HFFc6 (cell line): ENCODE measurements around the gene FAM53B. TPM values are rescaled to one million over a fixed set of nuclear protein-coding genes. Genes with fewer than 3 reads are reported as not detected.

ENCODE experiments used
- DNase-seq: peaks from one replicate; pipeline ENCODE4 v3.0.0-alpha.2; 2018
- H3K27ac Mint-ChIP-seq: 2 replicates; pipeline ENCODE4 v1.8.0; 2020; ENCODE audit warnings: mild to moderate bottlenecking, mixed read lengths
- H3K27me3 Mint-ChIP-seq: 2 replicates; pipeline ENCODE4 v1.8.0; 2021; ENCODE audit warnings: mild to moderate bottlenecking, moderate library complexity, mixed read lengths; ENCODE audit not compliant: insufficient read depth
- H3K36me3 Mint-ChIP-seq: 2 replicates; pipeline ENCODE4 v1.8.0; 2021; ENCODE audit warnings: low read depth, mixed read lengths
- H3K4me1 Mint-ChIP-seq: 2 replicates; pipeline ENCODE4 v1.8.0; 2020; ENCODE audit warnings: low read depth, mixed read lengths
- H3K4me3 Mint-ChIP-seq: 2 replicates; pipeline ENCODE4 v1.8.0; 2020; ENCODE audit warnings: mild to moderate bottlenecking, moderate library complexity, mixed read lengths
- H3K9me3 Mint-ChIP-seq: 2 replicates; pipeline ENCODE4 v1.8.0; 2020; ENCODE audit warnings: mild to moderate bottlenecking, mixed read lengths
- total RNA-seq, 6 experiments: library from RNA; stranded (reverse); fragmentation: NEBNext Ultra II Directional; extraction: Animal tissue kit (Norgen Biotek cat#: 25700); gene quantifications; 2 replicates in 1 of 6; 3 replicates in 5 of 6; pipeline ENCODE4 v1.2.3, GENCODE V29; 2021
- TF ChIP-seq, protein P1 (sequence below): fragments of 200-600 bp; sonication (generic); IDR thresholded peaks from 2 replicates; pipeline ENCODE4 v1.5.0; 2021; ENCODE audit warnings: antibody characterized with exemption, mild to moderate bottlenecking

FAM53B gene
- total RNA-seq, 6 experiments from 2014 or later, result 9.3 to 10.6 (median 10.4) TPM

DNA sequence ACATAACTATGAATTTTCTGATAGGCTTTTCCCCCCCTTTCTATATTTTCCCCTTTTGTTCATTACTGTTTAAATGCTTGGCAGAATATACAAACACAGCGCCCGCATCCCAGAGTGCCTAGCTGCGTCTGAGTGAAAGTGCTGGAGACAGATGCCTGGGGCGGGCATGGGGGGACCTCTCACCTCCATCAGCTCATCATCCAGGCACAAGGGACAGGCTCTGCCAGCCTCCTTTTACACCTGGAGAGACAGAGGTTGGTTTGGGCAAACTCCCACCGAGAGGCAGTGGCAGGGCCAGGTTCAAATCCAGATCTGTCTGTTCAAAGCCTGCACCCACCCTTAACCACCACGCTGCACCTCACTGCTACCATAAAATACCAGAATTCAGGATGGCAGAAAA is 104.5 kb downstream of the FAM53B start:
- peaks cover 3% of the 10 kb centered on the region for H3K27me3 Mint-ChIP-seq

DNA sequence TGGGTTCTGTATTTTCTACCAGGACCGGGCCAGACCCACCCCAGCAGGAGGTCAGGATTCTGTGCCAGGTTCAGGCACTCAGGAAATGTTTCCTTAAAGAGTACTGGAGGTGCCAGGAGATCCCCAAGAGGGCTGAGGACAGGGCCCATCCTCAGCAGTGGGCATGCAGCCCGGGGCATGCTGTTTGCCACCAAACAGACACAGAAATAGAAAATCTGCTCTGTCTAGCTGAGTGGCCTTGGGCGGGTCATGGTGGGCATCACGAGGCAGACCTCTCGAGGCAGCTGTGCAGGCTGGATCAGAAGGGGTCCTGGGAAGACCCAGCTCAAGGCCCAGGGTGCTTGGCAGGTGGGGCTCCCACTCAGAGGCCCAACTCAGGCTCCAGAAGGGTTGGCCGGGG is 105.0 kb downstream of the FAM53B start:
- peaks cover 14% of the 10 kb centered on the region for H3K4me1 Mint-ChIP-seq
- no peaks in the 10 kb centered on the region for H3K9me3 Mint-ChIP-seq
- H3K27me3 Mint-ChIP-seq, result peaks cover 3% of the 10 kb centered on the region
- H3K4me3 Mint-ChIP-seq, result no peak overlapping the region
- TF ChIP-seq, protein P1, sequence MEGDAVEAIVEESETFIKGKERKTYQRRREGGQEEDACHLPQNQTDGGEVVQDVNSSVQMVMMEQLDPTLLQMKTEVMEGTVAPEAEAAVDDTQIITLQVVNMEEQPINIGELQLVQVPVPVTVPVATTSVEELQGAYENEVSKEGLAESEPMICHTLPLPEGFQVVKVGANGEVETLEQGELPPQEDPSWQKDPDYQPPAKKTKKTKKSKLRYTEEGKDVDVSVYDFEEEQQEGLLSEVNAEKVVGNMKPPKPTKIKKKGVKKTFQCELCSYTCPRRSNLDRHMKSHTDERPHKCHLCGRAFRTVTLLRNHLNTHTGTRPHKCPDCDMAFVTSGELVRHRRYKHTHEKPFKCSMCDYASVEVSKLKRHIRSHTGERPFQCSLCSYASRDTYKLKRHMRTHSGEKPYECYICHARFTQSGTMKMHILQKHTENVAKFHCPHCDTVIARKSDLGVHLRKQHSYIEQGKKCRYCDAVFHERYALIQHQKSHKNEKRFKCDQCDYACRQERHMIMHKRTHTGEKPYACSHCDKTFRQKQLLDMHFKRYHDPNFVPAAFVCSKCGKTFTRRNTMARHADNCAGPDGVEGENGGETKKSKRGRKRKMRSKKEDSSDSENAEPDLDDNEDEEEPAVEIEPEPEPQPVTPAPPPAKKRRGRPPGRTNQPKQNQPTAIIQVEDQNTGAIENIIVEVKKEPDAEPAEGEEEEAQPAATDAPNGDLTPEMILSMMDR, result no peak
- H3K36me3 Mint-ChIP-seq, result 0 out of 2 replicates have a peak, but pooled peaks cover 4% of the 10 kb centered on the region
- H3K27ac Mint-ChIP-seq, result no peak overlapping the region
- no peak for DNase-seq

More for the DNA sequence above, 104.5 kb downstream of the FAM53B start:
- H3K9me3 Mint-ChIP-seq, result no peaks in the 10 kb centered on the region
- H3K36me3 Mint-ChIP-seq, result 0 out of 2 replicates have a peak, but pooled peaks cover 4% of the 10 kb centered on the region
- peaks cover 14% of the 10 kb centered on the region for H3K4me1 Mint-ChIP-seq
- no peak for DNase-seq
- no peak overlapping the region for H3K27ac Mint-ChIP-seq
- no peak overlapping the region for H3K4me3 Mint-ChIP-seq
- TF ChIP-seq, protein P1, result no peak

DNA sequence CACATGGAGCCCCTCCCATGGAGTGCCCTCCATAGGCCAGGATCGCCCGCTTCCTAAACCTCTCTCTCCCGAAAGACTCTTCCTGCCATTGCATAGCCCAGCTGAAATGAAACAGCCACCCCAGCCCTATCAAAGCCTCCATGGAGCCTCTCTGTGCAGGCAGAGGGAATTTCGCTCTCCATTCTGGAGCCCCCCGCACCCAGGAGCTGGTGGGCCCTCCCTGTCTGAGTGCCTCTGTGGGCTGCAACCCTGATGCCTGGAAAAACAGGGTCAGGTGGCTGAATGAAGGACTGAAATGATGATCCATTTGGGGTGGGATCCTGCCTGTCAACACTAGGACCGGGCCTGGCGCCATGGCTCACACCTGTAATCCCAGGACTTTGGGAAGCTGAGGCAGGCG is 106.4 kb downstream of the FAM53B start:
- TF ChIP-seq, protein P1, result no peak
- peaks cover 14% of the 10 kb centered on the region for H3K4me1 Mint-ChIP-seq
- no peaks in the 10 kb centered on the region for H3K9me3 Mint-ChIP-seq
- H3K36me3 Mint-ChIP-seq, result 0 out of 2 replicates have a peak, but pooled peaks cover 2% of the 10 kb centered on the region
- H3K4me3 Mint-ChIP-seq, result no peak overlapping the region
- peaks cover 3% of the 10 kb centered on the region for H3K27me3 Mint-ChIP-seq
- no peak for DNase-seq
- no peak overlapping the region for H3K27ac Mint-ChIP-seq

DNA sequence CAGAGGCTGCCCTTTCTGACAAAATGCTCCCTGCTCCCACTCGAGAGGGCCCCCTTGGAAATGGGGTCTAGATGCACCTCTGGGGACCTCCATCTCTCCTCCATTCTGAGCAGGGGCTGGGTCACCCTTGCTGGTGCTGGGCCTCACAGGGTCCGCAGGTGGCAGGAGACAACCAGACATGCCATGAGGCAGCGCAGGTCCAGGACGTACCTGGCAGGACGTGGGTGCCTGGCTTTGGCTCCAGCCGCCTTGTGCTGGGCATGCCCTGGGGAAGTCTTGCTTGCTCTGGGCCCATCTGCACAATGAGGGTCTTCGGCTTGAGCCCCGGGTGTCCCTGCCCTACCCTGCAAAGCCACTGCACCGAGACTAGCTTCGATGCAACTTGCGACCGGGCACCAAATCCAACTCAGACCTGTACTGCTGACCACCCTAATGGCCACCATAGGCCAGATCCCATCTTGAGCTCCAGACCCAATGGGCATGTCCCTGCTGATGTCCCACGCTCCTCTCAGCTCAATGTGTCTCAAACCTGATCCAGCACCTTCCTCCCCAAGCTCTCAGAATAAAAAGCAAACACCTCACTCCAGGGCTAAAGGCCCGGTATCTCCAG is 107.0 kb downstream of the FAM53B start:
- H3K4me3 Mint-ChIP-seq, result no peak overlapping the region
- no peak overlapping the region for H3K27ac Mint-ChIP-seq
- peaks cover 14% of the 10 kb centered on the region for H3K4me1 Mint-ChIP-seq
- TF ChIP-seq, protein P1, result no peak
- no peak for DNase-seq
- no peaks in the 10 kb centered on the region for H3K9me3 Mint-ChIP-seq
- H3K36me3 Mint-ChIP-seq, result no peaks in the 10 kb centered on the region
- peaks cover 3% of the 10 kb centered on the region for H3K27me3 Mint-ChIP-seq

DNA sequence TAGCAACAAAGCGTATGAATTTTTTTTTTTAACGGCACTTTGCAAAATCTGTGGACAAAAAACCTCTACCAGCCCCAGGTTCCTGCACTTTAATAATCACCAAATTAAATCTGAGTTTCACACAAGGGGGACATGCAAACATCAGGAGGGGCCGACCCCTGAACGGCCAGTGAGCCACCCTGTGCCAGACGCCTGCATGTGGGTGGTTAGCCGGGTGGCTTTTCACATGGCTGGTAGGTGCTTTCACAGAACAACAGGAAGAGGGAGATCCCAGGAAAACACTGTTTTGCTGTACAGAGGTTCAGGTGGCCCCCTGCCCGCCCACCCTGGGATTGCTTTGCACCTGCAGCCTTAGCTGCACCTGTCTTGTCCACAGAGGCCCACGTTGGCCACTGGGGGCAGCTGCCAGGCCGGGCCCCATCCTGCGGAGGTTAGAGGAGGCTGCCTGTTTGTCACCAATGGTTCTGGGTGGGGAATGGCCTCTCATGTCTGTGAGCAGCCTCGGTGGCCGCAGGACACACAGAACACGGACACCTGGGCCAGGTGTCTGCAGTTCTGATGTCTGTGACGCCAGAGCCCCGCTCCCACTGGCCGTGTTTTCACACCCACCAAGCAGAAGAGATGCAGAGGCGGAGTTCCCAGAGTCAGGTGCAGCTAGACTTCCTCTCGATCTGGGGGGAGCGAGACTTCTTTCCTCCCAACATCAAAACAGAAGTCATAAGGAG is 107.7 kb downstream of the FAM53B start:
- Mint-ChIP-seq H3K27ac (no peak overlapping the region), H3K4me1 (peaks cover 10% of the 10 kb centered on the region), H3K27me3 (peaks cover 3% of the 10 kb centered on the region), H3K36me3 (no peaks in the 10 kb centered on the region), H3K9me3 (no peaks in the 10 kb centered on the region), H3K4me3 (no peak overlapping the region)
- TF ChIP-seq, protein P1, result peak; percentile 23; the same call in 1 of the 2 replicates
- no peak for DNase-seq
